Measurements from ENCODE around the gene CACNA1D. TPM values are rescaled to one million over a fixed set of nuclear protein-coding genes. Genes with fewer than 3 reads are reported as not detected.

Gene CACNA1D
- total and polyA plus RNA-seq, 9 of the 15 experiments (the other 6 are each of a cell fraction or from before 2014, with no cell fraction given), result 0.29 TPM; not detected in 8

DNA sequence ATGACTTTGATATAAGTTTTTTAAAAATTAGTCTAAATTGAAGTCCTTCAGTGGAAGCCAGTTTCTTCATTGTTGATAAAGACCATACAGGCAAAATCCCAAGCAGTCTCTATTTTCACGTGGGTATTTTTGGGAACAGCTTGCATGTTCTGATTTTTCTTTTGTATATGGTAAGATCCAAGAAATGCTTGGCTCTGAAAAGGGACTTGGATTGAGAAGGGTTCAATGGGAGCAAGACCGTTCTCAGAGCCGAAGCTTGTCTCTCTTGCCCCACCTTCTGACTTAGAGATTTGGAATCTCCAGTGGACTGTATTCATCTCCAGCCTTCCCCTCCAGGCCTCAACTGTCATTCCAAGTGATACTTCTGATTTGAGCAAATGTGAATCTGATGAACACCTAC lies 176.3 kb downstream of the CACNA1D start:
- DNase-seq (ENCODE audit: extremely low read depth in 1 of 4, low spot score in 3 of 4) (no peak), FAIRE-seq (no peak), ATAC-seq (no peak)
- Histone ChIP-seq H3K4me2 (ENCODE audit: insufficient read depth, low read length) (no peak overlapping the region), H3K9ac (ENCODE audit: insufficient read depth in 1 of 2, low read depth in 2 of 2, low read length in 2 of 2) (no peak overlapping the region), H3K27ac (ENCODE audit: extremely low read depth, low read depth, low read length) (no peak overlapping the region), H3K4me1 (replicated peaks in 1 of 2; ENCODE audit: control insufficient read depth in 2 of 2, insufficient read depth in 2 of 2, low read length in 2 of 2) (no peaks in the 10 kb centered on the region), H3K9me1 (ENCODE audit: control insufficient read depth, insufficient read depth, low read length) (no peaks in the 10 kb centered on the region), H3K27me3 (ENCODE audit: control insufficient read depth in 2 of 2, insufficient read depth in 2 of 2, low read length in 2 of 2) (peaks cover 0 to 16% of the 10 kb centered on the region in 2 experiments; a peak in 3 of 5 replicates), H3K4me3 (no peak overlapping the region), H2AFZ (ENCODE audit: low read depth, low read length) (no peak overlapping the region), H3K79me2 (ENCODE audit: control insufficient read depth, insufficient read depth, low read length) (no peaks in the 10 kb centered on the region), H3K9me3 (replicated peaks; ENCODE audit: control insufficient read depth, insufficient read depth, low read depth, low read length) (no peaks in the 10 kb centered on the region), H3K36me3 (ENCODE audit: control insufficient read depth, insufficient read depth, low read length) (no peaks in the 10 kb centered on the region), H4K20me1 (replicated peaks; ENCODE audit: control insufficient read depth, insufficient read depth, low read length) (no peaks in the 10 kb centered on the region)
- in situ Hi-C loops (cut with MboI), result no loop called here
- CTCF ChIA-PET (ENCODE audit: low intra/inter-chr PET ratio), result no interaction called here
- BruUV-seq (replicated peaks), result no TSS peak
- POLR2A ChIA-PET, result no interaction called here
- 3% methylated on average over 3 of the region's 3 CpGs for WGBS (ENCODE audit: insufficient coverage, low coverage, missing lambda C conversion rate)
- TF ChIP-seq HNRNPK (IDR thresholded peaks at IDR 0.05; ENCODE audit: low read depth, low read length, poor library complexity, severe bottlenecking) (no peak), L3MBTL2 (IDR thresholded peaks at IDR 0.05) (no peak), ZNF280B (CRISPR knock-in tag; IDR thresholded peaks at IDR 0.05) (no peak), RCOR1 (IDR thresholded peaks at IDR 0.05; ENCODE audit: borderline replicate concordance in 1 of 2, low read depth in 2 of 2, low read length in 2 of 2) (no peak), NCOA1 (IDR thresholded peaks at IDR 0.05; ENCODE audit: low read depth) (no peak), MAFF (IDR thresholded peaks at IDR 0.05; ENCODE audit: low read length) (no peak), ZNF12 (CRISPR knock-in tag; IDR thresholded peaks at IDR 0.05) (no peak), ZNF644 (tag; IDR thresholded peaks at IDR 0.05; ENCODE audit: low read depth) (no peak), ELK1 (CRISPR knock-in tag; IDR thresholded peaks at IDR 0.05) (no peak), CC2D1A (IDR thresholded peaks at IDR 0.05) (no peak)
- intact Hi-C loops (cut with micrococcal nuclease), result loop anchor here (10.0 kb wide), 1 partner anchor 254 kb away; no protein-coding TSS in a partner anchor

Data from K562 (cell line).